Measurements from ENCODE around the gene RHBDD1.

- TF ChIP-seq CTCF (IDR thresholded peaks at IDR 0.05; ENCODE audit: insufficient read depth, low read length, poor library complexity, severe bottlenecking) (no peak), EZH2phosphoT487 (conservative IDR thresholded peaks at IDR 0.05; ENCODE audit: low read length) (no peak)
Observed at GRCh38 chr2:226891780-226892590, 56.1 kb downstream of the RHBDD1 start.

All from SU-DHL-6 (cell line).